CD1c-positive myeloid dendritic cell (primary cell): ENCODE results near the gene PTPRM.

Source experiments
- DNase-seq: peaks from one replicate; pipeline ENCODE4 v3.0.0-alpha.2; 2016; ENCODE audit errors: extremely low spot score

The PTPRM gene

GRCh38 chr18:8167673-8168072 lies 600.6 kb downstream of the PTPRM start:
- DNase-seq: no peak

GRCh38 chr18:8169722-8170121 lies 602.6 kb downstream of the PTPRM start:
- no peak for DNase-seq

- DNase-seq: no peak
These were observed 607.7 kb downstream of the PTPRM start for GRCh38 chr18:8174771-8175170.

- DNase-seq: no peak
These were observed 608.5 kb downstream of the PTPRM start for GRCh38 chr18:8175501-8176061.

- no peak for DNase-seq
These were observed 609.0 kb downstream of the PTPRM start for GRCh38 chr18:8176109-8176508.

- DNase-seq: no peak
These were observed 609.4 kb downstream of the PTPRM start for GRCh38 chr18:8176554-8176953.

GRCh38 chr18:8177330-8178016 lies 610.4 kb downstream of the PTPRM start:
- no peak for DNase-seq

- no peak for DNase-seq
These were observed 619.3 kb downstream of the PTPRM start for GRCh38 chr18:8186413-8186812.

GRCh38 chr18:8188184-8188583 lies 621.1 kb downstream of the PTPRM start:
- DNase-seq: no peak

- DNase-seq: no peak
These were observed 623.9 kb downstream of the PTPRM start for GRCh38 chr18:8190980-8191379.

GRCh38 chr18:8194431-8194830 lies 627.3 kb downstream of the PTPRM start:
- DNase-seq: no peak

- no peak for DNase-seq
These were observed 629.1 kb downstream of the PTPRM start for GRCh38 chr18:8196238-8196637.

- no peak for DNase-seq
These were observed 630.4 kb downstream of the PTPRM start for GRCh38 chr18:8197499-8197898.

- no peak for DNase-seq
These were observed 640.9 kb downstream of the PTPRM start for GRCh38 chr18:8207996-8208395.

- no peak for DNase-seq
These were observed 641.6 kb downstream of the PTPRM start for GRCh38 chr18:8208716-8209115.

GRCh38 chr18:8212896-8213780 lies 646.0 kb downstream of the PTPRM start:
- DNase-seq: no peak

- DNase-seq: no peak
These were observed 648.6 kb downstream of the PTPRM start for GRCh38 chr18:8215741-8216140.

- no peak for DNase-seq
These were observed 650.0 kb downstream of the PTPRM start for GRCh38 chr18:8217051-8217564.

GRCh38 chr18:8218197-8218596 lies 651.1 kb downstream of the PTPRM start:
- DNase-seq: no peak

- DNase-seq: no peak
These were observed 654.3 kb downstream of the PTPRM start for GRCh38 chr18:8221452-8221851.

GRCh38 chr18:8224576-8224975 lies 657.5 kb downstream of the PTPRM start:
- DNase-seq: no peak

- no peak for DNase-seq
These were observed 661.9 kb downstream of the PTPRM start for GRCh38 chr18:8229040-8229439.

- DNase-seq: no peak
These were observed 662.7 kb downstream of the PTPRM start for GRCh38 chr18:8229787-8230186.
